IMR-90 (cell line): ENCODE data around the gene MSH3. TPM values are rescaled to one million over a fixed set of nuclear protein-coding genes. Genes with fewer than 3 reads are reported as not detected.

Experiments
- ATAC-seq: fragments of 200-7000 bp; cut with Tn5 transposase; 2 replicates; pipeline ENCODE4 v1.9.1; 2020; ENCODE audit warnings: low read depth, mild to moderate bottlenecking, moderate library complexity
- BruUV-seq: library from RNA; stranded (reverse); fragments of 400-500 nt; replicated peaks from 2 replicates; lab custom pipeline; 2021; lab: Mats Ljungman, UMichigan
- CTCF ChIA-PET: fragments of 300-600 bp; formaldehyde crosslinking; extraction: SDS; loops from one replicate; lab custom pipeline; 2021; ENCODE audit warnings: antibody characterized with exemption; lab: Yijun Ruan, JAX
- POLR2A ChIA-PET: fragments of 300-600 bp; sonication (Branson Sonifier 250); formaldehyde crosslinking; loops from one replicate; lab custom pipeline; 2022; ENCODE audit warnings: antibody characterized with exemption; ENCODE audit not compliant: unreplicated experiment; lab: Charles Lee
- DNase-seq: peaks from one replicate; pipeline ENCODE4 v3.0.0; 2013
- H2AFZ ChIP-seq: replicated peaks from 2 replicates; pipeline ENCODE3; 2013; ENCODE audit warnings: low read length, mild to moderate bottlenecking; ENCODE audit not compliant: poor library complexity
- H2AK5ac ChIP-seq: 2 replicates; pipeline ENCODE4 v1.6.1; 2013; ENCODE audit warnings: low read depth, low read length, inconsistent platforms
- H2AK9ac ChIP-seq: replicated peaks from 2 replicates; pipeline ENCODE3; 2013; ENCODE audit warnings: mild to moderate bottlenecking, low read depth, low read length, moderate library complexity; ENCODE audit not compliant: poor library complexity
- H2BK120ac ChIP-seq: 2 replicates; pipeline ENCODE4 v1.6.1; 2013; ENCODE audit warnings: low read depth, low read length, inconsistent platforms
- H2BK15ac ChIP-seq: 3 replicates; pipeline ENCODE4 v1.6.1; 2013; ENCODE audit warnings: low read depth, low read length, inconsistent platforms
- H2BK20ac ChIP-seq: 2 replicates; pipeline ENCODE4 v1.6.1; 2013; ENCODE audit warnings: low read depth, mild to moderate bottlenecking, inconsistent platforms, low read length, moderate library complexity
- H2BK5ac ChIP-seq: 2 replicates; pipeline ENCODE4 v1.6.1; 2013; ENCODE audit warnings: mild to moderate bottlenecking, low read depth, low read length, inconsistent platforms; ENCODE audit not compliant: poor library complexity, severe bottlenecking
- H3K14ac ChIP-seq: replicated peaks from 2 replicates; pipeline ENCODE4 v1.6.1; 2013; ENCODE audit warnings: low read depth, low read length, inconsistent platforms
- H3K18ac ChIP-seq: 2 replicates; pipeline ENCODE4 v1.6.1; 2013; ENCODE audit warnings: low read depth, low read length, control low read depth
- H3K23ac ChIP-seq: 2 replicates; pipeline ENCODE4 v1.6.1; 2013; ENCODE audit warnings: low read depth, low read length, inconsistent platforms
- H3K27ac ChIP-seq: 2 replicates; pipeline ENCODE4 v1.5.1; 2013; ENCODE audit warnings: mild to moderate bottlenecking, control low read depth, low read length; ENCODE audit not compliant: insufficient read depth
- H3K27me3 ChIP-seq: 2 replicates; pipeline ENCODE4 v1.6.1; 2013; ENCODE audit warnings: low read length; ENCODE audit not compliant: control insufficient read depth, insufficient read depth
- H3K36me3 ChIP-seq: 2 replicates; pipeline ENCODE4 v1.6.1; 2013; ENCODE audit warnings: low read length, mixed read lengths; ENCODE audit not compliant: control insufficient read depth, insufficient read depth
- H3K4ac ChIP-seq: 2 replicates; pipeline ENCODE4 v1.6.1; 2013; ENCODE audit warnings: low read depth, low read length, inconsistent platforms
- H3K4me1 ChIP-seq: 2 replicates; pipeline ENCODE4 v1.6.1; 2013; ENCODE audit warnings: low read length, mixed read lengths; ENCODE audit not compliant: control insufficient read depth, insufficient read depth
- H3K4me2 ChIP-seq: 2 replicates; pipeline ENCODE4 v1.6.1; 2013; ENCODE audit warnings: low read depth, mild to moderate bottlenecking, control low read depth, low read length, moderate library complexity
- H3K4me3 ChIP-seq: 2 replicates; pipeline ENCODE4 v1.5.1; 2013; ENCODE audit warnings: low read depth, mild to moderate bottlenecking, control low read depth, low read length, moderate library complexity; ENCODE audit not compliant: insufficient read depth
- H3K56ac ChIP-seq: 2 replicates; pipeline ENCODE4 v1.6.1; 2013; ENCODE audit warnings: low read length, inconsistent platforms; ENCODE audit not compliant: insufficient read depth; ENCODE audit errors: extremely low read depth
- H3K79me1 ChIP-seq, 2 experiments: 2 replicates each; pipeline ENCODE4 v1.6.1; 2013; ENCODE audit warnings: low read length in 2 of 2, inconsistent platforms in 1 of 2, low read depth in 1 of 2
- H3K9ac ChIP-seq: 2 replicates; pipeline ENCODE4 v1.6.1; 2013; ENCODE audit warnings: low read depth, low read length, control low read depth
- H3K9me1 ChIP-seq: 2 replicates; pipeline ENCODE4 v1.6.1; 2013; ENCODE audit warnings: low read length, inconsistent platforms; ENCODE audit not compliant: insufficient read depth
- H3K9me3 ChIP-seq: 2 replicates; pipeline ENCODE4 v1.6.1; 2013; ENCODE audit warnings: low read length; ENCODE audit not compliant: control insufficient read depth, insufficient read depth
- H4K20me1 ChIP-seq: 2 replicates; pipeline ENCODE4 v1.6.1; 2013; ENCODE audit warnings: low read length, inconsistent platforms; ENCODE audit not compliant: insufficient read depth
- H4K5ac ChIP-seq: 2 replicates; pipeline ENCODE4 v1.6.1; 2013; ENCODE audit warnings: mild to moderate bottlenecking, low read depth, low read length, control low read depth
- H4K8ac ChIP-seq, 2 experiments: 2 replicates each; pipeline ENCODE4 v1.6.1; 2013; ENCODE audit warnings: low read depth in 2 of 2, low read length in 2 of 2, control low read depth in 1 of 2, inconsistent platforms in 1 of 2
- H4K91ac ChIP-seq: 2 replicates; pipeline ENCODE4 v1.6.1; 2013; ENCODE audit warnings: low read depth, low read length, inconsistent platforms; ENCODE audit not compliant: insufficient read depth
- BHLHE40 ChIP-seq: fragments of 150-350 bp; IDR thresholded peaks from 2 replicates; pipeline ENCODE4 v1.6.1; 2016; ENCODE audit warnings: mild to moderate bottlenecking, low read depth, low read length
- CEBPB ChIP-seq: IDR thresholded peaks from 2 replicates; pipeline ENCODE4 v1.6.1; 2012; ENCODE audit warnings: low read depth, low read length, improper control_type of control experiment
- CHD1 ChIP-seq: IDR thresholded peaks from 2 replicates; pipeline ENCODE4 v1.6.1; 2012; ENCODE audit warnings: low read depth, low read length, improper control_type of control experiment
- FOS ChIP-seq: fragments of 150-350 bp; IDR thresholded peaks from 2 replicates; pipeline ENCODE4 v1.6.1; 2016; ENCODE audit warnings: low read depth, low read length
- MAFK ChIP-seq: IDR thresholded peaks from 2 replicates; pipeline ENCODE4 v1.6.1; 2012; ENCODE audit warnings: low read depth, low read length, improper control_type of control experiment
- MAZ ChIP-seq: IDR thresholded peaks from 2 replicates; pipeline ENCODE4 v1.6.1; 2012; ENCODE audit warnings: low read depth, mild to moderate bottlenecking, low read length, improper control_type of control experiment, moderate library complexity, borderline replicate concordance
- MXI1 ChIP-seq: IDR thresholded peaks from 2 replicates; pipeline ENCODE4 v1.6.1; 2012; ENCODE audit warnings: low read depth, mild to moderate bottlenecking, low read length, moderate library complexity, borderline replicate concordance
- NFE2L2 ChIP-seq: fragments of 150-350 bp; IDR thresholded peaks from 2 replicates; pipeline ENCODE4 v1.6.1; 2016; ENCODE audit warnings: low read depth, mild to moderate bottlenecking, low read length
- POLR2A ChIP-seq: IDR thresholded peaks from 2 replicates; pipeline ENCODE4 v1.6.1; 2012; ENCODE audit warnings: mild to moderate bottlenecking, low read depth, low read length
- RAD21 ChIP-seq: IDR thresholded peaks from 2 replicates; pipeline ENCODE4 v1.6.1; 2012; ENCODE audit warnings: low read length, improper control_type of control experiment
- RCOR1 ChIP-seq: IDR thresholded peaks from 2 replicates; pipeline ENCODE4 v1.6.1; 2012; ENCODE audit warnings: mild to moderate bottlenecking, low read length, improper control_type of control experiment; ENCODE audit not compliant: insufficient replicate concordance
- RFX5 ChIP-seq: IDR thresholded peaks from 2 replicates; pipeline ENCODE4 v1.8.0; 2012; ENCODE audit warnings: low read depth, mild to moderate bottlenecking, low read length, moderate library complexity
- SMC3 ChIP-seq: fragments of 150-350 bp; IDR thresholded peaks from 2 replicates; pipeline ENCODE4 v1.6.1; 2016; ENCODE audit warnings: low read depth, mild to moderate bottlenecking, antibody characterized with exemption, low read length, moderate library complexity
- WGBS, 2 experiments: methylation state at CpG; one replicate each; pipeline versions ENCODE4 v1.1.5 to v1.1.7; 2013; ENCODE audit warnings: missing lambda C conversion rate in 2 of 2; ENCODE audit not compliant: insufficient read length in 1 of 2; ENCODE audit errors: extremely low coverage in 2 of 2; 5-methylcytosine and 5-hydroxymethylcytosine counted together
- dilution Hi-C: fragments of 300-500 bp; cut with HindIII; formaldehyde crosslinking; loops from one replicate; pipeline ENCODE4 v1.14.3; 2018; ENCODE audit warnings: low sequenced_read_pairs; ENCODE audit not compliant: unreplicated experiment
- in situ Hi-C: fragments of 300-500 bp; cut with MboI; formaldehyde crosslinking; loops from 3 replicates; pipeline ENCODE4 v1.14.3; 2019; ENCODE audit warnings: low sequenced_read_pairs, inconsistent platforms, mixed read lengths
- intact Hi-C: fragments of 100-400 bp; cut with micrococcal nuclease; formaldehyde crosslinking; loops from 2 replicates; pipeline ENCODE4 v1.10.0; 2022
- polyA plus RNA-seq, 3 experiments: library from polyadenylated mRNA; depleted of rRNA; stranded (reverse); fragments of >200 nt; gene quantifications; 2 replicates each; pipeline ENCODE4 v1.2.3, GENCODE V29; 2012; ENCODE audit warnings: low replicate concordance in 1 of 3
- total RNA-seq: library from RNA; depleted of rRNA; stranded (reverse); fragments of >200 nt; gene quantifications from 2 replicates; pipeline ENCODE4 v1.2.3, GENCODE V29; 2012
- TF ChIP-seq, protein P1 (sequence below): fragments of 150-350 bp; IDR thresholded peaks from 2 replicates; pipeline ENCODE4 v1.6.1; 2016; ENCODE audit warnings: low read depth, mild to moderate bottlenecking, low read length, moderate library complexity, borderline replicate concordance
- TF ChIP-seq, protein P2 (sequence below): conservative IDR thresholded peaks from 2 replicates; pipeline ENCODE4 v1.5.1; 2012; ENCODE audit warnings: mild to moderate bottlenecking, low read depth, low read length, improper control_type of control experiment
- TF ChIP-seq, protein P3 (sequence below): fragments of 150-350 bp; IDR thresholded peaks from 2 replicates; pipeline ENCODE4 v1.6.1; 2017; ENCODE audit warnings: mild to moderate bottlenecking, antibody characterized with exemption, low read length, low read depth

Gene MSH3
- total and polyA plus RNA-seq, 2 of the 4 experiments (the other 2 are of a cell fraction): 4.6 to 13.3 TPM

DNA sequence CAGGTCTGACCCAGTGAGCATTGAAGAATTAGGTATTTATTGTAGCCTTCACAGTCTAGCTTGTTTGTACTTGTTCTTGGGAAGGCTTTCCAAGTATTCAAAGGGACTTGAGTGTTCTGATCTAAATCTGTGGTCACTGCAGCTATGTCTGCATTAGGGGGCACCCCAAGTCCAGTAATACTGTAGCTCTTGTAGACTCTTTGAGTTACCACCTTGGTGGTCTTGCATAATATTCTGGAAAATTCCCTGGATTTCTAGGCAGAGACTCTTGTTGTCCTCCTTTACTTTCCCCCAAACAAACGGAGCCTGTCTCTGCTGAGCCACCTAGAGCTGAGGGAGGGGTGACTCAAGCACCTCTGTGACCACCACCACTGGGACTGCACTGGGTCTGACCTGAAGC is 149.9 kb downstream of the MSH3 start:
- Histone ChIP-seq H4K5ac (no peak overlapping the region), H3K9me3 (no peaks in the 10 kb centered on the region), H3K27ac (no peak overlapping the region), H3K4me2 (no peak overlapping the region), H3K4me3 (no peak overlapping the region), H2BK20ac (no peak overlapping the region), H2AFZ (no peak overlapping the region), H2BK120ac (no peak overlapping the region), H3K9me1 (0 out of 2 replicates have a peak, but pooled peaks cover under 1% of the 10 kb centered on the region), H3K23ac (no peak overlapping the region), H3K4ac (no peak overlapping the region), H2AK9ac (no peak overlapping the region), H3K36me3 (peaks cover 11% of the 10 kb centered on the region), H2BK5ac (no peak overlapping the region), H3K56ac (no peak overlapping the region), H3K79me1 (0 out of 4 replicates have a peak, but pooled peaks cover 0 to 2% of the 10 kb centered on the region in 2 experiments), H3K27me3 (no peaks in the 10 kb centered on the region), H4K8ac (no peak overlapping the region), H2AK5ac (no peak overlapping the region), H3K4me1 (no peaks in the 10 kb centered on the region), H2BK15ac (no peak overlapping the region), H4K91ac (no peak overlapping the region), H3K9ac (no peak overlapping the region), H3K14ac (no peak overlapping the region), H4K20me1 (no peaks in the 10 kb centered on the region), H3K18ac (no peak overlapping the region)
- intact Hi-C loops: no loop called here
- dilution Hi-C loops: no loop called here
- ATAC-seq (no peak), DNase-seq (no peak)
- no peak for TF ChIP-seq MAZ
- no peak for TF ChIP-seq RAD21
- no peak for TF ChIP-seq FOS
- TF ChIP-seq BHLHE40: no peak
- TF ChIP-seq, protein P1, sequence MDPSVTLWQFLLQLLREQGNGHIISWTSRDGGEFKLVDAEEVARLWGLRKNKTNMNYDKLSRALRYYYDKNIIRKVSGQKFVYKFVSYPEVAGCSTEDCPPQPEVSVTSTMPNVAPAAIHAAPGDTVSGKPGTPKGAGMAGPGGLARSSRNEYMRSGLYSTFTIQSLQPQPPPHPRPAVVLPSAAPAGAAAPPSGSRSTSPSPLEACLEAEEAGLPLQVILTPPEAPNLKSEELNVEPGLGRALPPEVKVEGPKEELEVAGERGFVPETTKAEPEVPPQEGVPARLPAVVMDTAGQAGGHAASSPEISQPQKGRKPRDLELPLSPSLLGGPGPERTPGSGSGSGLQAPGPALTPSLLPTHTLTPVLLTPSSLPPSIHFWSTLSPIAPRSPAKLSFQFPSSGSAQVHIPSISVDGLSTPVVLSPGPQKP: no peak
- TF ChIP-seq MXI1: no peak
- TF ChIP-seq, protein P2, sequence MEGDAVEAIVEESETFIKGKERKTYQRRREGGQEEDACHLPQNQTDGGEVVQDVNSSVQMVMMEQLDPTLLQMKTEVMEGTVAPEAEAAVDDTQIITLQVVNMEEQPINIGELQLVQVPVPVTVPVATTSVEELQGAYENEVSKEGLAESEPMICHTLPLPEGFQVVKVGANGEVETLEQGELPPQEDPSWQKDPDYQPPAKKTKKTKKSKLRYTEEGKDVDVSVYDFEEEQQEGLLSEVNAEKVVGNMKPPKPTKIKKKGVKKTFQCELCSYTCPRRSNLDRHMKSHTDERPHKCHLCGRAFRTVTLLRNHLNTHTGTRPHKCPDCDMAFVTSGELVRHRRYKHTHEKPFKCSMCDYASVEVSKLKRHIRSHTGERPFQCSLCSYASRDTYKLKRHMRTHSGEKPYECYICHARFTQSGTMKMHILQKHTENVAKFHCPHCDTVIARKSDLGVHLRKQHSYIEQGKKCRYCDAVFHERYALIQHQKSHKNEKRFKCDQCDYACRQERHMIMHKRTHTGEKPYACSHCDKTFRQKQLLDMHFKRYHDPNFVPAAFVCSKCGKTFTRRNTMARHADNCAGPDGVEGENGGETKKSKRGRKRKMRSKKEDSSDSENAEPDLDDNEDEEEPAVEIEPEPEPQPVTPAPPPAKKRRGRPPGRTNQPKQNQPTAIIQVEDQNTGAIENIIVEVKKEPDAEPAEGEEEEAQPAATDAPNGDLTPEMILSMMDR: no peak
- no peak for TF ChIP-seq CEBPB
- TF ChIP-seq MAFK: no peak
- no peak for TF ChIP-seq RCOR1
- no peak for TF ChIP-seq POLR2A
- TF ChIP-seq, protein P3, sequence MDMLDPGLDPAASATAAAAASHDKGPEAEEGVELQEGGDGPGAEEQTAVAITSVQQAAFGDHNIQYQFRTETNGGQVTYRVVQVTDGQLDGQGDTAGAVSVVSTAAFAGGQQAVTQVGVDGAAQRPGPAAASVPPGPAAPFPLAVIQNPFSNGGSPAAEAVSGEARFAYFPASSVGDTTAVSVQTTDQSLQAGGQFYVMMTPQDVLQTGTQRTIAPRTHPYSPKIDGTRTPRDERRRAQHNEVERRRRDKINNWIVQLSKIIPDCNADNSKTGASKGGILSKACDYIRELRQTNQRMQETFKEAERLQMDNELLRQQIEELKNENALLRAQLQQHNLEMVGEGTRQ: no peak
- no peak for TF ChIP-seq CHD1
- no peak for TF ChIP-seq SMC3
- TF ChIP-seq RFX5: no peak
- no peak for TF ChIP-seq NFE2L2
- ChIA-PET CTCF (no interaction called here), POLR2A (no interaction called here)
- in situ Hi-C loops: no loop called here
- no TSS peak for BruUV-seq
- 100% methylated on average over 1 of the region's 1 CpG; no CpG with 5 or more reads in 1 of the 2 experiments for WGBS, 2 experiments
